CMK (cell line): Measurements from ENCODE around the gene C1GALT1C1L.
"Not testable (repeated sequence)": the region's sequence is repeated elsewhere in the genome, so short reads cannot be mapped to it uniquely, and the experiment has no call there.

Experiments used
- DNase-seq: peaks from one replicate; pipeline ENCODE4 v3.0.0-alpha.2; 2010; ENCODE audit warnings: low read depth

Gene C1GALT1C1L

DNA sequence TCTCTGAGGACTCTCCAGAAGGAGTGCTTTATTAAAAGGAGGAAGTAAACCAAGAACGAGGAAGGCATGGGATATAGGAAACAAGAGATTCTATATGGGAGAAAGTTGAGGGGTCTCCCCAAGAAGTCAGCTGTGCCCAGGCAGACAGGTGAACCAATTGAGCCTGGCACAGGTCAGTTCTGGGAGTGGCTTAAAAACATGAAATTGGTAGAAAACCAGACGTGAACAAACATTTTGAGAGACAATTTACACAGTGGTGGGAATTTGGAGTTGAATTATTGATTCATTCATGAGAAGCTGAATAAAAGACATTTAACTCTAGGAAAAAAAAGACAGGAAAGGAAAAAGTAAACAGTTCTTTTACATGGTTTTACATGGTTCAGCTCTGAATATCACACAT lies 22.7 kb downstream of the C1GALT1C1L start:
- DNase-seq, result no peak

DNA sequence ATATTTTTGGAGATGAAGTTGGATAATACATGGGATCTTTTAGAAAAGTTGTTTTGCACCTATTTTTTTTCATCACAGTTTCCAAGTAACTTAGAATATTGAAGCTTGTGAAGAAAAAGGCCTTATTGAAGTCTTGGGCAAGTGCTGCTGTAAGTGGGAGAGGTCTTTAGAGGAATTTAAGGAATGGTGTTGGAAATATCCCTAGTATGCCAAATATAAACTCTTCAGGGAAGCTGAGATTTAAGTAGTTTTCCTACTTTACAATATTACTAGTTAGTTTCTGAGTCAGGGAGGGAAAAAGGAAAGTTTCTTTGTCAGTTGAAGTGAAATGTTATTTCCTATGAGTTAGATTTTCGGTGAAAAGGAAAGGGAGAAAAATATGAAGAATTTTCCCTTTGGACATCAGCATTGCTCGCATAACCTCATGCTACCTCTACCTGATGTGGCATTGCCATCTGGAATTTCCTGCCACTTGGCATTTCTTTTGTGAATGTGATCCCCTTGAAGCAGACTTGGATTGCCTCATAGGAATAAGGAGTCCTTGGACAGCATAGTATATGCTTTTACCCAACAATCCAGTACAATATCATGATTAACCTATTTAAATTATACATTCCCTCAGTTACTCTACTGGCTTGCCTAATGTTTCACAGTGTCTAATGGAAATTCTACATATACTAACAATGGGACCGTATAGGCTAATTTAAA lies 27.1 kb downstream of the C1GALT1C1L start:
- no peak for DNase-seq

DNA sequence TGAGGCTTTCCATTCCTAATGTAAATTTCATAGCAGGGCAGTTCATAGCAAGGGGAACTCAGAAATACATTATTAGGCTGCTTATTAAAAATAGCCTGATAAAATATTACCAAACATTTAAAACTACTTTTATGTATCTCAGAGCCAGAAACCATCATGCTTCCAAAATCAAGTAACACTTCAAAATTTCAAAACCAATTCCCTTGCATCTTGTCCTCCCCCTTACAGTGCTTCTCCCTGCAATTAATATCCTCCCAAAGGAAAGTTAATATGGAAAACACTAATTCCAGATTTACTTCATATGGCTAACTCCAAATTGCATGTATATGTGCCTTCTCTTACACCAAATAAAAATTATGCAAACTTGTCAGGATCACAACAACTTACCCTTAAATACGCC lies 32.5 kb downstream of the C1GALT1C1L start:
- no peak for DNase-seq

DNA sequence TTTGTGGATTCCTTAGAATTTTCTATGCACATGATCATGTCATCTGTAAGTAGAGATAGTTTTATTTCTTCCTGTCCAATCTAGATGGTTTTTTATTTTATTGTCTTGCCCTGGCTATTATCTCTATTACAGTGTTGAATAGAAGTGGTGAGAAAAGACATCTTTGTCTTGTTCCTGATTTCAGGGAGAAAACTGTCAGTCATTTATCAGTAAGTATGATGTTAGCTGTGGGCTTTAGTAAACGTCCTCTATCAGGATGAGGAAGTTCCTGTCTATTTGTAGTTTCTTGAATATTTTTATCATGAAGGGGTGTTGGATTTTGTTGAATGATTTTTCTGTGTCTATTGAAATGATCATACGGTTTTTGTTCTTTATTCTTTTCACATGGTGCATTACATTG lies 33.9 kb downstream of the C1GALT1C1L start:
- no peak for DNase-seq

DNA sequence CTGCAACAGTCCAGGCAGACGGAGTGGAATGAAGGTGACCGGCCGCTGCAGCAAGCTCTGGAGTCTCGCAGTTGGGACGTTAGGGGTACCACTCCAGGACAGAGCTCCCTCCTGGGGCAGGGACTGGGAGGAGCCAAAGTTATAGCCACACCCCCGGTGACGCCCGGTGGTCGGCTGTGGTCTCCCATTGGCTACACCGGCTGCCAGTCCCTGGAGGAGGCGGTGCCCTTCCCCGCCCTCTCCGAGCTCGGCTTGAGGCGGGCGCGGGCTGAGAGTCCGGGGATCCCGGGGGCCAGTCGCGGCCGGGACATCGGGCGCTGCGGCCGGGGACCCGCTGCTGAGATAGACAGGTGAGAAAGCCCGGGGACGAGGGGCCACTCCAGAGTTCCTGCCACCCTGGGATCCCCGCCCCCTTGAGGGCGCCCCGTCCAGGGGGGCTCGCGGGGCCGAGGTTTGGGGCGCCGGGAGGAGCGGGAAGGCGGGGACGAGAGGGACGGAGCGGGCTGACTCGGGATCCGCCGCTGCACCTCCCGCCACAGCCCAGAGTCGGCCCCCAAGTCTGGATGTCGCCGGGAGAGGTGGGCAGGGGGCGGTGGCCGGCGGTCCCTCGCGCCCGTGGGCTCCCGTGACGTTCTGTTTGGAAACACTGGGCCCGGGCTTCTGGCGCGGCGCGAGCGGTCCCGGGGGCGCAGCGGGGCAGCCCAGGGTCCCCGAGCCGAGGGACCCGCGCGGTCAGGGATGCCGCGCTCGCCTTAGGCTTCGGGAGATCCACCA lies 39.0 kb downstream of the C1GALT1C1L start, which contains the start of gene PLEKHH2:
PLEKHH2 (plus strand) TSS at position 231 of the 774 bp plus-strand sequence. CDS start 7,414 bp downstream, outside the sequence.
- peak; percentile 40 for DNase-seq

DNA sequence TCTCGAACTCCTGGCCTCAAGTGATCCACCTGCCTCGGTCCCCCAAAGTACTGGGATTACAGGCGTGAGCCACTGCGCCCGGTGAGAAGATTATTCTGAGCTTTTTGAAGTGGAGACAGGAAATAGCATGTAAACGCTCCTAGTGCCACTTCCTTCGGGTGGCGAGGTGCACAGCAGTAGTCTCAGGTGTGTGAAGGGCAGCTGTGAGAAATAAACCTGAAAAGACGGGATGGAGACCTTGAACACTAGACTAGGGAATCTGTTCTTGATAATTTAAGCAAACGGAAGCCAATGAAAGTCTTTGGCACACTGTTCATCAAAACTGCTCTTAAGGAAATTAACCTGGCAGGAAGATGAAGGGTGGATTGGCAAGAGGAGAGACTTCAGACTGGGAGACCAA lies 39.6 kb downstream of the C1GALT1C1L start:
- no peak for DNase-seq

DNA sequence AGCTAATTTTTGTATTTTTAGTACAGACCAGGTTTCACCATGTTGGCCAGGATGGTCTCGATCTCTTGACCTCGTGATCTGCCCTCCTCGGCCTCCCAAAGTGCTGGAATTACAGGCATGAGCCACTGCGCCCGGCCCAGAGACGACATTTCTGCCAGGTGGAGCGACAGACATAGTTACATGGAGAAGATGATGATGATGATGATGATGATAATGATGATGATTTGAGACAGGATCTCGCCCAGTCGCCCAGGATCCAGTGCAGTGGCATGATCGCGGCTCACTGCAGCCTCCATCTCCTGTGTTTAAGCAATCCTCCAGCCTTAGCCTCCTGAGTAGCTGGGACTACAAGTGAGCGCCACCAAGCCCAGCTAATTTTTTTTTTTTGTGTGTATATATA lies 40.1 kb downstream of the C1GALT1C1L start:
- not testable (repeated sequence) for DNase-seq

DNA sequence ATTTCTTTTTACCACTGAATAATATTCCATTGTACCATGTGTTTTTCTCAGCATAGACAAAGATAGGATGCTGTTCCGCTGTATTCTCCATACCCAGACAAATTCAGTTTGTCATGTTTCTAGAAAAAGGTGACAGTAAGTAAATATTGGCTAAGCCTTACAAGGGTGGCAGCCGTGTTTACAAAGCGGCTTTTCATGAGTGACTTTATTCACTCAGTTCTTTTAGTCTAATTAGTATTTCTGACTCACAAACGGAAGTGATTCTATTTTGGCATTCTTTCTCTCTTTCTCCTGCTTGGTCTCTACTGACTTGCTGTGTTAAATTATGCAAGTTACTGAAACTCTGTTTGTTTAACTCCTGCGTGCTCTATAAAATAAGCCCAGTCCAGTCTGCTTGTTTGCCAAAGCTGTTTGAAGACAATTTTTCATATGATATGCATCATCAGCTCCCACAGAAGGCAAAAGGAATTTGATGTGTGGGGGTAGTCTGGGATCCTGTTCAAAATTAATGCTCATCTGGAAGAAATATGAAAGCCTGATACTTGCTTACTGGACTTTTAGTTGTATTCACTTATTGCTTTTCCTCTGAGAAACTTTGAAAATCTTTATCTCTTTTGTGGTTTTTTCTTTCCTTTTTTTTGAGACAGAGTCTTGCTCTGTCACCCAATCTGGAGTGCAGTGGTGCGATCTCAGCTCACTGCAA lies 41.5 kb downstream of the C1GALT1C1L start:
- DNase-seq, result no peak

DNA sequence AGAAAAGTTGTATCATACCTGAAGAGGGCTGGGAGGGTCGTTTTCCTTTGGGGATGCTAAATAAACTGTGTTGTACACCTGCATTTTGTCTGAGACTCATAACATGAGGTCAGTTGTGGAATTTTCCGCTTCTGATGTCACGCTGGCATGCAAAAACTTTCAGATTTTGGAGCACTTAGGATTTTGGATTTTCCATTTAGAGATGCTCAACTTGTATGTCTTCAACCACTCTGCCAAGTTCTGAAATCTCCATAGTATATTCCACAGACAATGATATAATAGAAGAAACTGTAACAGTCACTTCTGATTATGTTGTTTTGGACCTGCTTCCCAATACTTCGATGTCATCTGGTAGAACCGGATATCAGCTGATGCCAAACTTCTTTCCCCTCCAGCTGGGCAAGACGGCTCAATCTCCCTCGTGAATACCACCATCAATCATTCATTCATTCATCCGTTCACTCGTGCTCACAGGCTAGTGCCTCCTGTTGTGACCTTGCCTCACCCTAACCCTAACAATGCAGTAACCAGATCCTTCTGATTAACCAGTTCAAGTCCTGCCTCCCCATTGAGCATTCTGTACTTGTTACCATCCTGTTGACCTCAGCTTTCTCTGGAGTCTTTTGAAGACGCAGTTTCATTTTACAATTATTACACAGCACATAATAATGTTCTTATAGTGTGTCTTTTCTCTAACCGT lies 44.5 kb downstream of the C1GALT1C1L start:
- no peak for DNase-seq
